Mesothelial cell of epicardium (in vitro differentiated cells): ENCODE results near the gene TRIM42. TPM values are rescaled to one million over a fixed set of nuclear protein-coding genes. Genes with fewer than 3 reads are reported as not detected.

Source experiments
- DNase-seq, 2 experiments: peaks; one replicate each; pipeline ENCODE4 v3.0.0; 2021; ENCODE audit warnings: low spot score in 2 of 2; ENCODE audit not compliant: unreplicated experiment in 2 of 2
- H3K27ac Mint-ChIP-seq: 2 replicates; pipeline ENCODE4 v1.8.0; 2021; ENCODE audit warnings: mixed read lengths
- H3K27me3 Mint-ChIP-seq: 2 replicates; pipeline ENCODE4 v1.8.0; 2021; ENCODE audit warnings: low read depth, mixed read lengths
- H3K36me3 Mint-ChIP-seq: 2 replicates; pipeline ENCODE4 v1.8.0; 2021; ENCODE audit warnings: mixed read lengths
- H3K4me1 Mint-ChIP-seq: 2 replicates; pipeline ENCODE4 v1.8.0; 2021; ENCODE audit warnings: mixed read lengths
- H3K4me3 Mint-ChIP-seq: 2 replicates; pipeline ENCODE4 v1.8.0; 2021; ENCODE audit warnings: mild to moderate bottlenecking, moderate library complexity, mixed read lengths
- H3K9me3 Mint-ChIP-seq: 2 replicates; pipeline ENCODE4 v1.8.0; 2021; ENCODE audit warnings: mixed read lengths
- CTCF ChIP-seq: fragments of 200-600 bp; sonication (generic); IDR thresholded peaks from one replicate; pipeline ENCODE4 v1.5.0; 2021; ENCODE audit warnings: antibody characterized with exemption; ENCODE audit not compliant: unreplicated experiment
- total RNA-seq: library from RNA; stranded (reverse); gene quantifications from 3 replicates; pipeline ENCODE4 v1.2.1, GENCODE V29; 2021

Gene TRIM42
- total RNA-seq, 1 donor from 2014 or later, result not detected

GRCh38 chr3:140702281-140702680 lies 24.4 kb downstream of the TRIM42 start:
- Mint-ChIP-seq H3K27me3 (no peaks in the 10 kb centered on the region), H3K9me3 (peaks cover 25% of the 10 kb centered on the region), H3K27ac (no peak overlapping the region), H3K36me3 (no peaks in the 10 kb centered on the region), H3K4me3 (no peak overlapping the region), H3K4me1 (no peaks in the 10 kb centered on the region)
- TF ChIP-seq CTCF, result no peak
- DNase-seq, result no peak

- TF ChIP-seq CTCF, result no peak
- Mint-ChIP-seq H3K27ac (no peak overlapping the region), H3K27me3 (no peaks in the 10 kb centered on the region), H3K36me3 (no peaks in the 10 kb centered on the region), H3K9me3 (peaks cover 21% of the 10 kb centered on the region), H3K4me3 (no peak overlapping the region), H3K4me1 (no peaks in the 10 kb centered on the region)
- no peak for DNase-seq
Measured at GRCh38 chr3:140703496-140703895, 25.6 kb downstream of the TRIM42 start.

DNA sequence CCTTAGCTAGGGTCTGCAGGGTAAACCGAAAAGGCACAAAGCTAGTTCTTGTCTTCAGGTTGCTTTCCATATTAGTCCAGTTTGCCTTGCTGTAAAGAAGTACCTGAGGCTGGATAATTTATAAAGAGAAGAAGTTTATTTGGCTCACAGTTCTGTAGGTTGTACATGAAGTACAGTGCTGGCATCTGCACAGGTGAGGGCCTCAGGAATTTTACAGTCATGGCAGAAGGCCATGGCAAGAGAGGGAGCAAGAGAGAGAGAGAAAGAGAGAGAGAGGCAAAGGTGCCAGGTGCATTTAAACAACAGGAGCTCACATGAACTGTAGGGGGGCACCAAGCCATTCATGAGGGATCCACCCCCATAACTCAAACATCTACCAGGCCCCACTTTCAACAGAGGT lies 26.9 kb downstream of the TRIM42 start:
- Mint-ChIP-seq H3K27me3 (no peaks in the 10 kb centered on the region), H3K27ac (no peak overlapping the region), H3K36me3 (no peaks in the 10 kb centered on the region), H3K4me1 (no peaks in the 10 kb centered on the region), H3K4me3 (no peak overlapping the region), H3K9me3 (peaks cover 17% of the 10 kb centered on the region)
- no peak for TF ChIP-seq CTCF
- DNase-seq, result no peak

DNA sequence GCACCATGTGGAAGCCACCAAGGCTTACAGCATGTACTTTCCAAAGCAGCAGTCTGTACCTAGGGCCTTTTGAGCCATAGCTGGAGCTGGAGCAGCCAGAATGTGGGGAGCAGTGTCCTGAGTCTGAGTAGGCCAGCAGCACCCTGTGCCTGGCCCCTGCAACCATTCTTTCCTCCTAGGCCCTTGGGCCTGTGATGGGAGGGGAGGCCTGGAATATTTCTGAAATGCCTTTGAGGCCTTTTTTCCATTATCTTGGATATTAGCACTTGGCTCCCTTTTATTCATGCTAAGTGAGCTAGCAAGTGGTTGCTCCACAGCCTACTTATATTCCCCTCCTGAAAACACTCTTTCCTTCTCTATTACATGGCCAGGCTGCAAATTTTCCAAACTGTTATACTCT lies 28.1 kb downstream of the TRIM42 start:
- Mint-ChIP-seq H3K4me1 (no peaks in the 10 kb centered on the region), H3K36me3 (no peaks in the 10 kb centered on the region), H3K4me3 (no peak overlapping the region), H3K27ac (no peak overlapping the region), H3K9me3 (peaks cover 17% of the 10 kb centered on the region), H3K27me3 (no peaks in the 10 kb centered on the region)
- DNase-seq, result no peak
- no peak for TF ChIP-seq CTCF

- DNase-seq, result no peak
- Mint-ChIP-seq H3K27ac (no peak overlapping the region), H3K4me3 (no peak overlapping the region), H3K36me3 (no peaks in the 10 kb centered on the region), H3K27me3 (no peaks in the 10 kb centered on the region), H3K9me3 (peaks cover 17% of the 10 kb centered on the region), H3K4me1 (no peaks in the 10 kb centered on the region)
- no peak for TF ChIP-seq CTCF
Measured at GRCh38 chr3:140706360-140706759, 28.5 kb downstream of the TRIM42 start.

DNA sequence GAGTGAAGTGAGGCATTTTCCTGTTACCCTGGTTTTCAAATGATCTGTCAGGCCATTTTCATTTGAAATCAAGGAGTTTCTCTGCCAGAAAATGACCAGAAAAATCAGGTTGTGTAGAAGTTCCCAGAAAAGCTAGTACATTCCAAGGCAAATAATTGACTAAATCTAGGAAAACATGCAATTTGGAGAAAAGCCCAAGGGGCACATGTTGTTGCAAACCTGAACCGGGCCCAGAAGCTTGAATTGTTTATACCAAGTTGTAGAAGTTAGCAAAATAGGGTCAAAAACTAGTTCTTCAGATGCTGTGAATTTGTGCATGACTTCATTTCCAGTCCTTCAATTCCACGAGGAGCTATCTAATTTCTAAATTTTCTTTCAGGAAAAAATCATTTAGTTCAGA lies 31.0 kb downstream of the TRIM42 start:
- peaks cover 17% of the 10 kb centered on the region for H3K9me3 Mint-ChIP-seq
- H3K4me3 Mint-ChIP-seq, result no peak overlapping the region

More for the DNA sequence above, 31.0 kb downstream of the TRIM42 start:
- H3K4me1 Mint-ChIP-seq, result no peaks in the 10 kb centered on the region
- no peaks in the 10 kb centered on the region for H3K36me3 Mint-ChIP-seq
- H3K27ac Mint-ChIP-seq, result no peak overlapping the region
- no peaks in the 10 kb centered on the region for H3K27me3 Mint-ChIP-seq
- no peak for TF ChIP-seq CTCF
- no peak for DNase-seq
